CD14-positive monocyte (primary cell): ENCODE data around the gene LRRC10. TPM values are rescaled to one million over a fixed set of nuclear protein-coding genes. Genes with fewer than 3 reads are reported as not detected.
A peak's percentile ranks its signal among the peaks of the same experiment; 100 is the strongest.

Experiments
- DNase-seq, 3 donors: peaks; one replicate each; pipeline ENCODE4 v3.0.0-alpha.2; 2011 to 2022
- H2AFZ ChIP-seq: 2 replicates; pipeline ENCODE4 v1.6.0; 2012; ENCODE audit warnings: mild to moderate bottlenecking, low read depth, low read length, inconsistent platforms; ENCODE audit not compliant: insufficient read depth, poor library complexity, severe bottlenecking
- H3K27ac ChIP-seq, 2 donors: 1 replicate in 1 of 2; 2 replicates in 1 of 2; pipeline ENCODE4 v1.5.1; 2012 to 2013; ENCODE audit warnings: low read length in 2 of 2, control low read depth in 1 of 2, inconsistent platforms in 1 of 2, low read depth in 1 of 2, mild to moderate bottlenecking in 1 of 2
- H3K27me3 ChIP-seq, 2 donors: one replicate each; pipeline versions ENCODE4 v1.6.0 to v1.6.1; 2011 to 2013; ENCODE audit warnings: low read length in 2 of 2; ENCODE audit not compliant: control insufficient read depth in 2 of 2, insufficient read depth in 2 of 2
- H3K36me3 ChIP-seq, 2 donors: replicated peaks in 1 of 2; 1 replicate in 1 of 2; 2 replicates in 1 of 2; pipeline versions ENCODE4 v1.5.1 to v1.6.1; 2012 to 2013; ENCODE audit warnings: low read length in 2 of 2, control low read depth in 1 of 2, inconsistent platforms in 1 of 2, mild to moderate bottlenecking in 1 of 2; ENCODE audit not compliant: insufficient read depth in 2 of 2, control insufficient read depth in 1 of 2
- H3K4me1 ChIP-seq, 2 donors: 1 replicate in 1 of 2; 2 replicates in 1 of 2; pipeline versions ENCODE4 v1.5.1 to v1.6.1; 2012 to 2013; ENCODE audit warnings: low read length in 2 of 2, control low read depth in 1 of 2, inconsistent platforms in 1 of 2, mild to moderate bottlenecking in 1 of 2, moderate library complexity in 1 of 2; ENCODE audit not compliant: insufficient read depth in 2 of 2, control insufficient read depth in 1 of 2
- H3K4me2 ChIP-seq: replicated peaks from 2 replicates; pipeline ENCODE3; 2012; ENCODE audit warnings: low read length, moderate library complexity, mild to moderate bottlenecking; ENCODE audit not compliant: poor library complexity, severe bottlenecking; ENCODE audit errors: extremely low read depth
- H3K4me3 ChIP-seq, 3 experiments: fragments of 200-600 bp in 1 of 3; sonication (generic) in 1 of 3; replicated peaks in 1 of 3; 1 replicate in 2 of 3; 2 replicates in 1 of 3; pipeline ENCODE4 v1.5.1; 2011 to 2013; ENCODE audit warnings: low read length in 3 of 3, mild to moderate bottlenecking in 3 of 3, control low read depth in 2 of 3, low read depth in 2 of 3, inconsistent platforms in 1 of 3, moderate library complexity in 1 of 3
- H3K79me2 ChIP-seq: 2 replicates; pipeline ENCODE4 v1.6.0; 2012; ENCODE audit warnings: mild to moderate bottlenecking, control low read depth, inconsistent platforms, low read length, moderate library complexity; ENCODE audit not compliant: insufficient read depth
- H3K9ac ChIP-seq: 2 replicates; pipeline ENCODE4 v1.6.0; 2017; ENCODE audit warnings: low read length, mild to moderate bottlenecking; ENCODE audit not compliant: insufficient read depth, poor library complexity, severe bottlenecking
- H3K9me3 ChIP-seq, 2 donors: replicated peaks in 1 of 2; 1 replicate in 1 of 2; 2 replicates in 1 of 2; pipeline versions ENCODE4 v1.5.1 to v1.6.1; 2012 to 2013; ENCODE audit warnings: low read length in 2 of 2, control low read depth in 1 of 2; ENCODE audit not compliant: control insufficient read depth in 1 of 2, insufficient read depth in 1 of 2
- H4K20me1 ChIP-seq: 2 replicates; pipeline ENCODE4 v1.6.0; 2012; ENCODE audit warnings: mild to moderate bottlenecking, low read length, control low read depth, moderate library complexity; ENCODE audit not compliant: insufficient read depth
- H3K27ac Mint-ChIP-seq, 7 donors: one replicate each; pipeline ENCODE4 v1.8.0; 2020; ENCODE audit warnings: mild to moderate bottlenecking in 7 of 7, mixed read lengths in 7 of 7, moderate library complexity in 6 of 7, inconsistent platforms in 2 of 7
- H3K27me3 Mint-ChIP-seq, 3 donors: one replicate each; pipeline ENCODE4 v1.8.0; 2021 to 2022; ENCODE audit warnings: low read depth in 3 of 3, mild to moderate bottlenecking in 3 of 3, mixed read lengths in 3 of 3, moderate library complexity in 3 of 3, inconsistent platforms in 1 of 3
- H3K36me3 Mint-ChIP-seq, 2 donors: one replicate each; pipeline ENCODE4 v1.8.0; 2020; ENCODE audit warnings: mixed read lengths in 2 of 2, inconsistent platforms in 1 of 2, mild to moderate bottlenecking in 1 of 2
- H3K4me1 Mint-ChIP-seq: one replicate; pipeline ENCODE4 v1.8.0; 2020; ENCODE audit warnings: mild to moderate bottlenecking, mixed read lengths
- H3K4me3 Mint-ChIP-seq, 2 donors: one replicate each; pipeline ENCODE4 v1.8.0; 2020; ENCODE audit warnings: mild to moderate bottlenecking in 2 of 2, mixed read lengths in 2 of 2, moderate library complexity in 1 of 2
- H3K9me3 Mint-ChIP-seq, 7 donors: one replicate each; pipeline ENCODE4 v1.8.0; 2020 to 2022; ENCODE audit warnings: mixed read lengths in 7 of 7, mild to moderate bottlenecking in 6 of 7, moderate library complexity in 6 of 7, inconsistent platforms in 2 of 7
- WGBS: methylation state at CpG from one replicate; pipeline ENCODE4 v1.1.5; 2013; ENCODE audit warnings: missing lambda C conversion rate; ENCODE audit not compliant: insufficient coverage; 5-methylcytosine and 5-hydroxymethylcytosine counted together
- intact Hi-C, 2 donors: fragments of 100-400 bp; cut with micrococcal nuclease; formaldehyde crosslinking; loops; one replicate each; pipeline versions ENCODE4 v1.15.0 to v1.15.1; 2023
- polyA plus RNA-seq, 3 donors: library from polyadenylated mRNA; depleted of rRNA in 1 of 3; unstranded in 2 of 3; stranded (reverse) in 1 of 3; fragments of 300-500 nt in 2 of 3; fragments of >200 nt in 1 of 3; fragmentation: Illumina TruSeq in 2 of 3; gene quantifications; 1 replicate in 2 of 3; 2 replicates in 1 of 3; pipeline ENCODE4 v1.2.3, GENCODE V29; 2012 to 2021
- TF ChIP-seq, protein P1 (sequence below): fragments of 200-600 bp; IDR thresholded peaks from one replicate; pipeline ENCODE4 v1.8.0; 2022; ENCODE audit warnings: antibody characterized with exemption, mild to moderate bottlenecking

LRRC10 gene
- polyA plus RNA-seq, 3 donors: not detected

DNA sequence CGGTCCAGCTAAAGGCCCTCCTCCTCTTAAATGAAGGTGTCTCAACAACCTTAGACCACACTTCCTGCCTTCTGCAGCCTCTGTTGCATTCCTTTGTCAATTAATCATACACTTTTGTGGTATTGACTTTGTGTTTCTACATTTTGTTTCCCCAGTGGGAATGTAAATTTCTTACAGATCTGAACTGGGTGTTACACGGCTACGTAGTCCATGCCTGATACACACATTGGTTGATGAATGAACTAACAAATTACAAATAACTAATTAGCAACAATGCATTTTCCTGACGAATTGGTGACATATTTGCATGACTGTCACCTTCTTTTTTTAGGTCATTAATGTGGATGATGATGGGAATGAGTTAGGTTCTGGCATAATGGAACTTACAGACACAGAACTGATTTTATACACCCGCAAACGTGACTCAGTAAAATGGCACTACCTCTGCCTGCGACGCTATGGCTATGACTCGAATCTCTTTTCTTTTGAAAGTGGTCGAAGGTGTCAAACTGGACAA, 40.6 kb downstream of the LRRC10 start:
- Histone ChIP-seq H3K9ac (no peak overlapping the region), H3K36me3 (peaks cover 44 to 81% of the 10 kb centered on the region in 2 donors), H3K27me3 (no peaks in the 10 kb centered on the region), H3K4me2 (no peak overlapping the region), H4K20me1 (no peaks in the 10 kb centered on the region), H3K79me2 (no peaks in the 10 kb centered on the region), H3K27ac (no peak overlapping the region), H3K4me1 (no peaks in the 10 kb centered on the region), H3K9me3 (no peaks in the 10 kb centered on the region), H3K4me3 (no peak overlapping the region), H2AFZ (no peak overlapping the region)
- Mint-ChIP-seq H3K27me3 (peaks cover 0 to 2% (median 0%) of the 10 kb centered on the region in 3 donors), H3K4me3 (no peak overlapping the region), H3K36me3 (peaks cover 52 to 68% of the 10 kb centered on the region in 2 donors), H3K4me1 (no peaks in the 10 kb centered on the region), H3K27ac (no peak overlapping the region), H3K9me3 (no peaks in the 10 kb centered on the region)
- no peak for DNase-seq
- TF ChIP-seq, protein P1, sequence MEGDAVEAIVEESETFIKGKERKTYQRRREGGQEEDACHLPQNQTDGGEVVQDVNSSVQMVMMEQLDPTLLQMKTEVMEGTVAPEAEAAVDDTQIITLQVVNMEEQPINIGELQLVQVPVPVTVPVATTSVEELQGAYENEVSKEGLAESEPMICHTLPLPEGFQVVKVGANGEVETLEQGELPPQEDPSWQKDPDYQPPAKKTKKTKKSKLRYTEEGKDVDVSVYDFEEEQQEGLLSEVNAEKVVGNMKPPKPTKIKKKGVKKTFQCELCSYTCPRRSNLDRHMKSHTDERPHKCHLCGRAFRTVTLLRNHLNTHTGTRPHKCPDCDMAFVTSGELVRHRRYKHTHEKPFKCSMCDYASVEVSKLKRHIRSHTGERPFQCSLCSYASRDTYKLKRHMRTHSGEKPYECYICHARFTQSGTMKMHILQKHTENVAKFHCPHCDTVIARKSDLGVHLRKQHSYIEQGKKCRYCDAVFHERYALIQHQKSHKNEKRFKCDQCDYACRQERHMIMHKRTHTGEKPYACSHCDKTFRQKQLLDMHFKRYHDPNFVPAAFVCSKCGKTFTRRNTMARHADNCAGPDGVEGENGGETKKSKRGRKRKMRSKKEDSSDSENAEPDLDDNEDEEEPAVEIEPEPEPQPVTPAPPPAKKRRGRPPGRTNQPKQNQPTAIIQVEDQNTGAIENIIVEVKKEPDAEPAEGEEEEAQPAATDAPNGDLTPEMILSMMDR: no peak
- 100% methylated on average over 1 of the region's 10 CpGs for WGBS
- intact Hi-C loops: loop anchor here (5.0 to 10.0 kb wide), 2 partner anchors 215 to 278 kb away; partner anchors contain the start of gene YEATS4 (in 1 of the 2)

- DNase-seq: no peak
- no peaks in the 10 kb centered on the region for H3K4me1 Mint-ChIP-seq
- H4K20me1 ChIP-seq: no peaks in the 10 kb centered on the region
- no peaks in the 10 kb centered on the region for H3K9me3 Mint-ChIP-seq
- H3K9me3 ChIP-seq: no peaks in the 10 kb centered on the region
- H3K27me3 Mint-ChIP-seq: peaks cover 0 to 2% (median 0%) of the 10 kb centered on the region in 3 donors
- no peaks in the 10 kb centered on the region for H3K79me2 ChIP-seq
- no peak overlapping the region for H3K4me2 ChIP-seq
- H3K36me3 ChIP-seq: peaks cover 36 to 81% of the 10 kb centered on the region in 2 donors
- H3K36me3 Mint-ChIP-seq: peaks cover 43 to 60% of the 10 kb centered on the region in 2 donors
- no CpG with 5 or more reads among the region's 4 CpGs for WGBS
- TF ChIP-seq, protein P1: no peak
- no peaks in the 10 kb centered on the region for H3K27me3 ChIP-seq
- no peak overlapping the region for H3K4me3 Mint-ChIP-seq
- H3K27ac ChIP-seq: no peak overlapping the region
- intact Hi-C loops: no loop called here
- H3K4me3 ChIP-seq: no peak overlapping the region
- H3K4me1 ChIP-seq: no peaks in the 10 kb centered on the region
- H3K9ac ChIP-seq: no peak overlapping the region
- peak overlapping the region in 1 of 7 donors; percentile 24 for H3K27ac Mint-ChIP-seq
- no peak overlapping the region for H2AFZ ChIP-seq
Observed at GRCh38 chr12:69569236-69569635, 41.5 kb downstream of the LRRC10 start.
